Endometrial microvascular endothelial cells (primary cell): ENCODE data around the gene NXPE3. TPM values are rescaled to one million over a fixed set of nuclear protein-coding genes. Genes with fewer than 3 reads are reported as not detected.

Source experiments
- in situ Hi-C: cut with HindIII; loops from 2 replicates; pipeline ENCODE4 v1.10.0; 2017; ENCODE audit warnings: low sequenced_read_pairs, low pct_unique_long_range_greater_than_20kb; ENCODE audit errors: inconsistent ontology term
- total RNA-seq: library from RNA; depleted of rRNA; stranded (reverse); fragments of >200 nt; gene quantifications from one replicate; pipeline ENCODE4 v1.2.3, GENCODE V29; 2015; ENCODE audit errors: inconsistent ontology term

The NXPE3 gene
- total RNA-seq, 1 donor from 2014 or later: 10.1 TPM

GRCh38 chr3:101847328-101847727 is 68.3 kb downstream of the NXPE3 start:
- in situ Hi-C loops: no loop called here

- in situ Hi-C loops: no loop called here
These were observed 69.3 kb downstream of the NXPE3 start for GRCh38 chr3:101848326-101848725.

DNA sequence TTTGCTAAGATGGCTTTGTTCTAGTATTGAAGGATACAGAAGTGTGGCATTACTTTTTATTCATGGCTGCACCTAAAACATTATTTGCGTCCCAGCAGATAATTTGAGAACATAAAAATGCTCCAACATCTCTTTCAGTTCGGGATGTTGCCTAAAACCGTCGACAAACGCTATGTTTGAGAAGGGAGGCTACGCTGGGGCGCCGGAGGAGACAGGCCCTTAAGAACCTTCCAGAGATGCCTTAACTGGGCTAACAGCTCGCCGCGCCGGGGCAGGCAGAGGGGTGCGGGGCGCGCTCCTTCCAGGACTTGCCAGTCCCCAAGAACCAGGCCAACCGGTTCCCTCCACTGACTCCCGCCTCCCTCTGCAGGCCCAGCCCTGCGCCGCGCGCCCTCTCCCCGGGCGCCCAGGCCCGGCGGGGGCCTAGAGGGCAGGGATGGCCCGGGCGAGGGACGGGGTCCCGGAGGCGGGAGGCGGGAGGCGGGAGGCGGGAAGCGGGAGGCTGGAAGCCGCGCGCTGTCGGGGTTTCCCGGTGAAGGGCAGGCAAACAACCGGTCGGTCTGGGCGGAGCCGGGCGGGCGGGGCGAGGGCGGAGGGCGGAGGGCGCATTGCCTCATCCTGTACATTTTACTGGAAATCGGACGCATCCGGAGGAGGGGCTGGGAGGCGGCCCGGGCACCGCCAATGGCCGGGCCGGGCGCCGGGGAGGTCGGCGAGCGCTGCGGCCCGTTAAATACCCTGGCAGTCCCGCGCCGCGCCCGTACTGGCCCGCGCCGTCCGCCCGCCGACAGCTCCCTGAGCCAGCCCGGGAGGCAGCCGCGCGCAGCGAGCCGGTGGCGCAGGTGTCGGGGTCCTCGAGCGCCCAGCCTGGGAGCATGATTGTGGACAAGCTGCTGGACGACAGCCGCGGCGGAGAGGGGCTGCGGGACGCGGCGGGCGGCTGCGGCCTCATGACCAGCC is 70.0 kb downstream of the NXPE3 start, which contains the start of gene NFKBIZ:
TSS of gene NFKBIZ (plus strand) at position 761 of the 960 bp plus-strand sequence. CDS start at position 876, 115 bp downstream.
- in situ Hi-C loops: no loop called here

DNA sequence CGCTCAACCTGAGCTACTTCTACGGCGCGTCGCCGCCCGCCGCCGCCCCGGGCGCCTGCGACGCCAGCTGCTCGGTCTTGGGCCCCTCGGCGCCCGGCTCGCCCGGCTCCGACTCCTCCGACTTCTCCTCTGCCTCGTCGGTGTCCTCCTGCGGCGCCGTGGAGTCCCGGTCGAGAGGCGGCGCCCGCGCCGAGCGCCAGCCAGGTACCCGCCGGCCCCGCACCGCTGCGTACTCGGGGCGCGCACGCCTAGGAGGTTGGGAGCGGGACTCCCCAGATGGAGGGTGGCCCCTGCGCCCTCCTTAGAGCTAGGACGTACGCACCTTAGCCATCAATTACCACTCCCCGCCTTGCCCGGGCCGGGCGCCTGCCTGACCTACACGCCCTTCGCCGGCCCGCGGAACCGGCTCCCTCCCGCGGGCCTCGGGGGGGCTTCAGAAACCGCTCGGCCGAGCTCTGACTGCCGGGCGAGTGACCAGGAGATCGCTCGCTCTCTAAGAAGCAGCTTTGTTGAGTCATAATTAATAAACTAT is 70.8 kb downstream of the NXPE3 start:
- in situ Hi-C loops: no loop called here

DNA sequence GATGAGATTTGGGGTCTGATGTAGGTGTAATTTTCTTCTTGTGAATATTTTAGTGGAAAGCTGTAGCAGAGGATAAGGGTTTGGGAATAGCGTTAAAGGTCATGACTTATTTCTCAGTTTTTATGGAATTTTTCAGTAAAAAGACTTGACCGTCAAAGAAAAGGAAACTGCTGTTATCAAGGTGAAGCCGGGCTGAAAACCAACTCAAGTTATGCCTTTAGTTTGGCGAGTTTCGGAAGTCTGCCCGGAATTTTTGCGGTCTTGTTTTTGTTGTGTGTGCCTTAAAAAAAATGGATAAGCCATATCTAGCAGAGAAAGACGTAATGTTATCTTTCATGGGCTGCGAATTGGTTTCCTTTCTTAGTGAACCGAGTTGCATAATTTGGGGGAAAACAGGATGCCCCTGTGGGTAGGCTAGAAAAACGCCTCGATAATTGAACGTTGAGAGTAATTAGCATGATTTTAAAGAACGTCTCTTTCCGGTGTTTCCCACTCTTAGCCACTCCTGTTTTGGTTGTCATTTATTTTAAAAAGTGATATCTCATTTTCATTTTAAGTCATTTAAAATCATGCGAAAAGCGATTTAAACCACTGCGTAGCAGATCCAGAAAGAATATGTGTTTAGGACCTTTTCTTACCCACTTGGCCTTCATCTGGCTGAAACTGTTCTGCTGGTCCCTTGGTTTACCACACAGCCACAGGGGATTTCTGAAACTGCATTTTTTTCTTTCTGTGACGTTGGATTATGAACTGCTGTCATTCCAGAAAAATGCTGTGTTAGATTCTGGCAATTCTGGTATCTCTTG is 71.4 kb downstream of the NXPE3 start:
- in situ Hi-C loops: no loop called here

- in situ Hi-C loops: no loop called here
These were observed 72.2 kb downstream of the NXPE3 start for GRCh38 chr3:101851072-101851770.

GRCh38 chr3:101851850-101852714 is 73.1 kb downstream of the NXPE3 start:
- in situ Hi-C loops: no loop called here

DNA sequence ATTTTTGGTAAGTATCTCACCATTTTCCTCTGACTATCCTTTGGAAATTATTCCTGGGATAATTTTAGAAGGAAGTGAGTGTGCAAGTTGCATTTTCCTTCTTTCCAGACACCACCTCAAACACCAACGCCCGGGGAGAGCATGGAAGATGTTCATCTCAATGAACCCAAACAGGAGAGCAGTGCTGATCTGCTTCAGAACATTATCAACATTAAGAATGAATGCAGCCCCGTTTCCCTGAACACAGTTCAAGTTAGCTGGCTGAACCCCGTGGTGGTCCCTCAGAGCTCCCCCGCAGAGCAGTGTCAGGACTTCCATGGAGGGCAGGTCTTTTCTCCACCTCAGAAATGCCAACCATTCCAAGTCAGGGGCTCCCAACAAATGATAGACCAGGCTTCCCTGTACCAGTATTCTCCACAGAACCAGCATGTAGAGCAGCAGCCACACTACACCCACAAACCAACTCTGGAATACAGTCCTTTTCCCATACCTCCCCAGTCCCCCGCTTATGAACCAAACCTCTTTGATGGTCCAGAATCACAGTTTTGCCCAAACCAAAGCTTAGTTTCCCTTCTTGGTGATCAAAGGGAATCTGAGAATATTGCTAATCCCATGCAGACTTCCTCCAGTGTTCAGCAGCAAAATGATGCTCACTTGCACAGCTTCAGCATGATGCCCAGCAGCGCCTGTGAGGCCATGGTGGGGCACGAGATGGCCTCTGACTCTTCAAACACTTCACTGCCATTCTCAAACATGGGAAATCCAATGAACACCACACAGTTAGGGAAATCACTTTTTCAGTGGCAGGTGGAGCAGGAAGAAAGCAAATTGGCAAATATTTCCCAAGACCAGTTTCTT is 74.2 kb downstream of the NXPE3 start:
- in situ Hi-C loops: no loop called here

DNA sequence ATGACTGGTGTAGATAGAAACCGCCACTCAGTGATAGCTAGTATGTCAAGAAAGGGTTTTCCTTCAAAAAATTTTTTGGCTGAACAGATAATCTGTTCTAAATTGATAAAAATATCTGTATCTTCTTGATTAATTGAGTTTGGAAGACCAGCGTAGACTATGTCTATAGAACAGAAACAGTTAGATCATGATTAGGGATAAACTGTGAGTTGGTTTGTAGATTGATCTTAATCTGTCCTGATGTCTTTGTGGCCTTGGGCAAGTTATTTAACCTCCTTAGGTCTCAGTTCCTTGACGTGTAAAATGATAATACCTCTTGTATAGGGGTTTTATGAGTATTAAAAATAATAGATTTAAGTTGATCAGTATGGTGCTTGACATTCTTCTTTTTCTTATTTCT is 75.0 kb downstream of the NXPE3 start:
- in situ Hi-C loops: no loop called here

GRCh38 chr3:101854608-101855304 is 75.7 kb downstream of the NXPE3 start:
- in situ Hi-C loops: no loop called here

GRCh38 chr3:101857301-101857741 is 78.3 kb downstream of the NXPE3 start:
- in situ Hi-C loops: no loop called here

DNA sequence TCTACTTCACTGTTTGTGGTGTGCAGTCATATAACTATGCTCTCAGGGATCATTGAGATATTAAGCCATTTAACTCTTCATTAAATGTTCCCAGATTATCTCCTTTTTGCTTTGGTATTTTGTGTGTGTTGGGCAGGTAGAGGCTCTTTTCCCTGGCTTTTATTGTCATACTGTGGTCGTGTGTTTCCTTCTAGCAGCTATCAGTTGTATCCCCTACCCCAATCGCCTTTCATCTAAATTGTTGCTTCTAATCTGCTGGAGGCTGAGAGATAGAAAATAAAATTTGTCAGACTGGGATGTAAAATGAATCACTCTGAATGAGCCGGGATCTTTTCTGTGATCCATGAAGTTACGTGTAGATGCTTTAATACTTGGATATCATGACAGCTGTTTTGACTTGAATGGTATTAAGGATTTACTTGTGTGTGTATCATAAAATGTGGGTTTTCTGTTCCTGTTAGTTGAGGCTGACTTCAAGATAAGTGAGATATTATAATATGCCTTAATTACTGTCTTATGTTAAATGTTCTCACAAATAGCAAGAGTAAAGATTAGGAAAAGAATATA is 79.5 kb downstream of the NXPE3 start:
- in situ Hi-C loops: no loop called here

- in situ Hi-C loops: no loop called here
These were observed 81.0 kb downstream of the NXPE3 start for GRCh38 chr3:101859882-101860448.

DNA sequence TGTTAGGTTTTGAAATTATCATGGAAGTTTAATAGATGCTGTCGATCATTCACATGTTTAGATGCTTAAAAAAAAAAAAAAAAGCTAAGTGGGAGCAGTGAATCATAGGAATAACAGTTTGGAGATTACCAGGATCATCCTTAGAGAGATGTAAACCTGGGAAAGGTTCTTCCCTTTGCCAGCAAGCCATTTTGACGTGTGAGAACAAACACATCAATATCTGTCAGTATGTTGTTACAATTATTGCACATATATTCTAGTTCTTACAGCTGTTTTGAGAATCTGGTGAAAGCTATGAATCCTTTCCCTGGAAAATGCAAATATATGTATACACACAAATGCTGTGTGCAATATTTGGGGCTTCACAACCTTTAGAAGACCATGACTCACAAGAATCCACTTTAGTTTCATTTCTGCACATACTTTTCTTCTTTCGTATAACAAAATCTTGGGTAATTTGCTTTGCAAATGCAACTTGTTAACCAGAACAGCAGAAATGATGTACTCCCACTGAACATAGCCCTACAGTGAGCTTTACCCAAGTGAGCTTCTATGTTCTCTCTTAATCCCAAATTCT is 82.3 kb downstream of the NXPE3 start:
- in situ Hi-C loops: no loop called here

DNA sequence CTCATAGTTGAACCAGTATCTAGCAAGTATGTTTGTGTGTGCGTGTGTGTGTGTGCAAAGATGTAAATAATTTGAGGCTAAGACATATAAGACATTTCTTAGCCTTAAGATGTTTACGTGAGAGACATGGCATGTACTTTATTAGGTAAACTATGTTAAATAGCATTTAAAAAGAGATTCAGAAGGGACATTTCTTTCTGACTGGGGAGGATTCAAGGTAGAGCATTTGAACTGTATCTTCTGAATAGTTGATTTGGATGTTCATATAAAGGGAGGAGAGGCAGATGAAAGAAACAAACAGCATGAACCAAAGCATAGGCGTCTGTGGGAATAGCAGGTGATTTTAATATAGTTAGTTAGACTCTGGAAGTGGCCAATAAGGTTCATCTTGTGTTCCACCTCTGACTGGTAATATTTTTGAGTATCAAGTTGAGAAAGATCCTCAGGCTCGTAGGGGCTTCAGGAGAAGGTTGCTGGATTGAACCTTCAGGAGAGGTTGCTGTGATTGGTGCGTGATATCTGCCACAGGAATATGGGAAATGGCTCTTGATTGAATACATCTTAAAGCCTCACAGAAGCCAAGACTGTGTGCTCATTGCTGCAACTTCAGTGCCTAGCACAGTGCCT is 82.9 kb downstream of the NXPE3 start:
- in situ Hi-C loops: no loop called here
